GM12878 (cell line): ENCODE results near the gene PCDHAC1. TPM values are rescaled to one million over a fixed set of nuclear protein-coding genes. Genes with fewer than 3 reads are reported as not detected.

ENCODE experiments used
- ATAC-seq: fragments of 200-7000 bp; cut with Tn5 transposase; 3 replicates; pipeline ENCODE4 v1.9.1; 2020; ENCODE audit warnings: mild to moderate bottlenecking, moderate library complexity
- BruUV-seq: library from RNA; stranded (reverse); fragments of 400-500 nt; replicated peaks from 2 replicates; lab custom pipeline; 2021; lab: Mats Ljungman, UMichigan
- CTCF ChIA-PET: fragments of 300-600 bp; sonication (Branson Sonifier 250); formaldehyde crosslinking; extraction: SDS; loops from one replicate; lab custom pipeline; 2021; ENCODE audit warnings: inconsistent platforms; lab: Yijun Ruan, JAX
- POLR2A ChIA-PET: fragments of 350-600 bp; formaldehyde crosslinking; extraction: SDS; loops from one replicate; lab custom pipeline; 2021; ENCODE audit warnings: inconsistent platforms; lab: Charles Lee
- RAD21 ChIA-PET: fragments of 300-600 bp; sonication (Branson Sonifier 250); formaldehyde crosslinking; loops from one replicate; lab custom pipeline; 2023; ENCODE audit warnings: antibody characterized with exemption; ENCODE audit not compliant: unreplicated experiment; lab: Charles Lee
- SMC1A ChIA-PET: fragments of 300-600 bp; sonication (Branson Sonifier 250); formaldehyde crosslinking; loops from one replicate; lab custom pipeline; 2023; ENCODE audit not compliant: unreplicated experiment, uncharacterized antibody; lab: Charles Lee
- DNase-seq: peaks from one replicate; pipeline ENCODE4 v3.0.0-alpha.2; 2011; ENCODE audit warnings: low read depth, low spot score
- FAIRE-seq: peaks from 3 replicates; lab custom pipeline; 2011; peaks lifted over from hg19 to GRCh38; lab: Jason Lieb, UNC
- H2AFZ ChIP-seq: 2 replicates; pipeline ENCODE4 v1.6.0; 2011; ENCODE audit warnings: low read depth, low read length, control low read depth; ENCODE audit not compliant: control insufficient read depth
- H3K27ac ChIP-seq: 2 replicates; pipeline ENCODE4 v1.5.1; 2011; ENCODE audit warnings: control low read depth; ENCODE audit not compliant: control insufficient read depth, insufficient read depth
- H3K27me3 ChIP-seq, 2 experiments: replicated peaks in 1 of 2; 2 replicates each; pipeline versions ENCODE4 v1.6.0 to v1.6.1; 2011; ENCODE audit warnings: low read length in 1 of 2; ENCODE audit not compliant: control insufficient read depth in 2 of 2, insufficient read depth in 2 of 2
- H3K36me3 ChIP-seq, 2 experiments: 2 replicates each; pipeline ENCODE4 v1.5.1; 2011; ENCODE audit warnings: low read length in 1 of 2; ENCODE audit not compliant: control insufficient read depth in 2 of 2, insufficient read depth in 2 of 2
- H3K4me1 ChIP-seq: 2 replicates; pipeline ENCODE4 v1.6.1; 2011; ENCODE audit warnings: mild to moderate bottlenecking, low read length, moderate library complexity, mixed read lengths; ENCODE audit not compliant: control insufficient read depth, insufficient read depth
- H3K4me2 ChIP-seq: 2 replicates; pipeline ENCODE4 v1.6.0; 2011; ENCODE audit warnings: control low read depth; ENCODE audit not compliant: control insufficient read depth, insufficient read depth
- H3K4me3 ChIP-seq: fragments of 200-600 bp; sonication (generic); 2 replicates; pipeline ENCODE4 v1.5.1; 2016
- H3K79me2 ChIP-seq: 2 replicates; pipeline ENCODE4 v1.6.0; 2011; ENCODE audit warnings: low read length; ENCODE audit not compliant: control insufficient read depth, insufficient read depth
- H3K9ac ChIP-seq: 2 replicates; pipeline ENCODE4 v1.8.0; 2011; ENCODE audit warnings: low read length, control low read depth, mixed read lengths; ENCODE audit not compliant: control insufficient read depth, insufficient read depth
- H3K9me3 ChIP-seq: replicated peaks from 3 replicates; pipeline ENCODE4 v1.5.1; 2011; ENCODE audit warnings: mild to moderate bottlenecking, low read length; ENCODE audit not compliant: control insufficient read depth, insufficient read depth
- H4K20me1 ChIP-seq: 2 replicates; pipeline ENCODE4 v1.6.0; 2011; ENCODE audit not compliant: control insufficient read depth, insufficient read depth
- HDAC6 ChIP-seq: fragments of 200-600 bp; sonication (generic); IDR thresholded peaks from one replicate; pipeline ENCODE4 v1.8.0; 2017; ENCODE audit warnings: antibody characterized with exemption; ENCODE audit not compliant: unreplicated experiment
- HDGF ChIP-seq: fragments of 450-650 bp; IDR thresholded peaks from 2 replicates; pipeline ENCODE4 v1.6.1; 2016; ENCODE audit warnings: antibody characterized with exemption
- MEF2A ChIP-seq: IDR thresholded peaks from 2 replicates; pipeline ENCODE4 v1.6.1; 2011; ENCODE audit warnings: low read depth, mild to moderate bottlenecking, low read length, moderate library complexity; ENCODE audit not compliant: insufficient read depth
- MLLT1 ChIP-seq: fragments of 450-650 bp; IDR thresholded peaks from 2 replicates; pipeline ENCODE4 v1.6.1; 2016; ENCODE audit warnings: mild to moderate bottlenecking
- PRDM15 ChIP-seq: fragments of 450-650 bp; formaldehyde crosslinking; IDR thresholded peaks from 2 replicates; pipeline ENCODE4 v1.4.0; 2020; ENCODE audit warnings: mild to moderate bottlenecking, moderate library complexity
- STAT1 ChIP-seq: fragments of 450-650 bp; conservative IDR thresholded peaks from 2 replicates; pipeline ENCODE4 v1.6.1; 2014; ENCODE audit warnings: antibody characterized with exemption, mild to moderate bottlenecking
- SUZ12 ChIP-seq: fragments of 200-600 bp; sonication (generic); IDR thresholded peaks from one replicate; pipeline ENCODE4 v1.6.1; 2018; ENCODE audit warnings: antibody characterized with exemption, mild to moderate bottlenecking; ENCODE audit not compliant: unreplicated experiment
- TAF1 ChIP-seq: IDR thresholded peaks from 2 replicates; pipeline ENCODE4 v1.6.1; 2011; ENCODE audit warnings: mild to moderate bottlenecking, low read depth, low read length, borderline replicate concordance
- ZZZ3 ChIP-seq: IDR thresholded peaks from 2 replicates; pipeline ENCODE4 v1.6.1; 2011; ENCODE audit warnings: low read depth; ENCODE audit not compliant: control insufficient read depth, insufficient read length
- WGBS: methylation state at CpG from one replicate; pipeline ENCODE4 v1.1.6; 2016; ENCODE audit warnings: low lambda C conversion rate; ENCODE audit not compliant: insufficient replicate concordance, insufficient coverage; ENCODE audit errors: missing lambda C conversion rate; 5-methylcytosine and 5-hydroxymethylcytosine counted together
- in situ Hi-C: fragments of 300-500 bp; cut with MboI; formaldehyde crosslinking; loops from 9 replicates; pipeline ENCODE4 v1.14.3; 2018; ENCODE audit warnings: mixed read lengths
- intact Hi-C: fragments of 100-400 bp; cut with micrococcal nuclease; formaldehyde crosslinking; loops from one replicate; pipeline ENCODE4 v1.14.2; 2022; ENCODE audit not compliant: unreplicated experiment
- polyA plus RNA-seq, 11 experiments: library from polyadenylated mRNA; depleted of rRNA in 4 of 11; unstranded in 6 of 11; stranded (reverse) in 5 of 11; fragments of >200 nt; fragmentation: Nextera tagmentation in 4 of 11; fragmentation: Illumina TruSeq in 1 of 11; extraction: Ambion mirVana in 4 of 11; extraction: Trizol in 1 of 11; gene quantifications; 1 replicate in 1 of 11; 2 replicates in 10 of 11; pipeline versions ENCODE4 v1.2.1 to v1.2.3, GENCODE V29; 2011 to 2016; ENCODE audit warnings: inconsistent platforms in 2 of 11, missing spikeins in 2 of 11, low read depth in 1 of 11
- total RNA-seq, 4 experiments: library from RNA; depleted of rRNA in 3 of 4; stranded (reverse); fragments of >200 nt in 3 of 4; fragmentation: Illumina TruSeq in 1 of 4; extraction: Trizol in 1 of 4; gene quantifications; 2 replicates each; pipeline versions ENCODE4 v1.2.1 to v1.2.3, GENCODE V29; 2013 to 2021

Gene PCDHAC1
- total and polyA plus RNA-seq, 10 of the 15 experiments (the other 5 are each of a cell fraction or from before 2014, with no cell fraction given), result not detected

- H3K4me1 ChIP-seq, result no peaks in the 10 kb centered on the region
- no peak overlapping the region for H3K4me2 ChIP-seq
- no peak overlapping the region for H3K9ac ChIP-seq
- no peak overlapping the region for H2AFZ ChIP-seq
- in situ Hi-C loops (no loop called here), intact Hi-C loops (no loop called here)
- ChIA-PET CTCF (no interaction called here), POLR2A (no interaction called here), RAD21 (no interaction called here), SMC1A (no interaction called here)
- no peak overlapping the region for H3K27ac ChIP-seq
- WGBS, result 51% methylated on average over 33 of the region's 34 CpGs
- no peaks in the 10 kb centered on the region for H3K27me3 ChIP-seq
- no peaks in the 10 kb centered on the region for H4K20me1 ChIP-seq
- TF ChIP-seq SUZ12 (no peak), MEF2A (no peak), TAF1 (no peak), PRDM15 (CRISPR knock-in tag) (no peak), HDAC6 (no peak), HDGF (no peak), STAT1 (no peak), ZZZ3 (no peak), MLLT1 (no peak)
- no peak overlapping the region for H3K4me3 ChIP-seq
- FAIRE-seq, result no peak
- H3K36me3 ChIP-seq, result no peaks in the 10 kb centered on the region
- no TSS peak for BruUV-seq
- no peaks in the 10 kb centered on the region for H3K79me2 ChIP-seq
- DNase-seq, result no peak
- H3K9me3 ChIP-seq, result peaks cover 2% of the 10 kb centered on the region; the same call in 1 of the 3 replicates
- ATAC-seq, result no peak
Observed at GRCh38 chr5:140967226-140967893, 41.3 kb downstream of the PCDHAC1 start.
